ENCODE results near the gene DIPK1A. TPM values are rescaled to one million over a fixed set of nuclear protein-coding genes. Genes with fewer than 3 reads are reported as not detected.

Gene DIPK1A
- total RNA-seq, 1 donor from 2014 or later = 23.0 TPM

DNA sequence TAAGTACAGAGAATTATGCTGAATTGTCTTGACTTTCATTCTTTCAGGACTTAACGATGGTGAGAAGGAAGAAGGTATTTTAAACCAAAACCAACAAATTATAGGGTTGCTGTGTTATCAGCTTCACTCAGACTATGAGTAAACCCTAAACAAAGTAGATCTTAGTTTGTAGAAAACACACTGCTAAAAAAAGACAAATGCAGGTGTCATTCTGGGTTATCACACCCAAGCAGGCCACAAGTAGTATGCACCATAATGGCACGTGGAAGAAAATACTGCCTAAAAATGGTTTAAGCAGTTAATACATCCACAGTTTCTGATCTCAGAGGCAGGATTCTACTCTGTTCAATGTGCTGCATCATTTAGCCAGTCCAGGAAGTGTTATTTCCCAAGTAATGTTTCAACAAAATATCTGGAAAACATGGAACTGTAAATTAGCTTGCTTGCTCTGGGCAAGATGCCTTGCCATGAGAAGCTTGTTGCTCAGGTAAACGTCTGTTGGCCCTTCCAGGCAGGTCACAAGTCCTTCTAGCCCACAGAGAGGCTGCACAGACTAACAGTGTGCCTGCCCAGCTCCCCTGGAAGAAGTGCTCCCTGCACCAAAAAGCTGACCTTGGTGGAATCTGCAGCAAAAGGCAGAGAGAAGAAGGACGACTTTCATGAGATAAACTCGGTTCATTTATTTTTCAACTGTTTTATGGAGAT is 4.1 kb downstream of the DIPK1A start:
- intact Hi-C loops (cut with micrococcal nuclease) = no loop called here
- Mint-ChIP-seq H3K27ac (peak overlapping the region; percentile 84), H3K27me3 (ENCODE audit: low read depth) (no peaks in the 10 kb centered on the region), H3K9me3 (no peaks in the 10 kb centered on the region), H3K36me3 (ENCODE audit: low read depth) (peaks cover 30% of the 10 kb centered on the region), H3K4me3 (ENCODE audit: low read depth) (peak overlapping the region; percentile 34), H3K4me1 (ENCODE audit: low read depth) (peaks cover 62% of the 10 kb centered on the region)
- DNase-seq (ENCODE audit: low spot score) = no peak

DNA sequence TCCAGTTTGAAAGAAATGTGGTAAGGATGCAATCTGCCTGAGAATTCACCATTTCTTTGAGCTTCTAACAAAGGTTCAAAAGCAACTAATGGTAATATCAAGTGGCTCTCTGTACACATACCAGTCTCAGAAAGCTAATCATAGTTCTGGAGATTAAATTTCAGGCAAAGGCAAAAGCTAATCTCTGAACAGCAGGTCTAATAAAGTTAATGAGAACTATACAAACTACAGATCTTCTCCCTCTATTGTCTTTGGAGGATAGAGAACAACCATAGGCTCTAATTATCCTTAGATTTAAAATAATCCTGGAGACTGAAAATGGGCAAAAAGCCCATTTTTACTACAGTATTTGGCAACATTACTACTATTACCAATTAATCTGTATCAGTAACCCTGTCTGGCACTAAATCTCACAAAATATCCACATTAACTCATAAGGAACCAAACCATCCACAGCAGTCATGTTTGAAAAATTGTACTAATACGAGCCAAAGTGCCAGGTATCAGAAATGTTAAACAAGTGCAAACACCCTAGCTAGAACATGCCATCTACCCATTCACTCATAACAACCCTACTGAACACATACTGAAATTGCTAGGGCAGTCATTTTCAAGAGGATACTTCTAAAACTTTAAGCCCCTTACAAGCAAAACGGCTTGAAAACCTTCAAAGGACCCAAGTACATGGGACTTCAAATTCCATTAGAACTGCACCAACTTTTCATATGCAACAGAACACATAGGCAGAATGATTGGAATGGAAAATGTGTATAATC is 4.8 kb downstream of the DIPK1A start:
- Mint-ChIP-seq H3K27me3 (ENCODE audit: low read depth) (no peaks in the 10 kb centered on the region), H3K4me3 (ENCODE audit: low read depth) (peak overlapping the region; percentile 34), H3K4me1 (ENCODE audit: low read depth) (peaks cover 68% of the 10 kb centered on the region), H3K9me3 (no peaks in the 10 kb centered on the region), H3K27ac (peak overlapping the region; percentile 84), H3K36me3 (ENCODE audit: low read depth) (peaks cover 30% of the 10 kb centered on the region)
- intact Hi-C loops (cut with micrococcal nuclease) = no loop called here
- DNase-seq (ENCODE audit: low spot score) = no peak

DNA sequence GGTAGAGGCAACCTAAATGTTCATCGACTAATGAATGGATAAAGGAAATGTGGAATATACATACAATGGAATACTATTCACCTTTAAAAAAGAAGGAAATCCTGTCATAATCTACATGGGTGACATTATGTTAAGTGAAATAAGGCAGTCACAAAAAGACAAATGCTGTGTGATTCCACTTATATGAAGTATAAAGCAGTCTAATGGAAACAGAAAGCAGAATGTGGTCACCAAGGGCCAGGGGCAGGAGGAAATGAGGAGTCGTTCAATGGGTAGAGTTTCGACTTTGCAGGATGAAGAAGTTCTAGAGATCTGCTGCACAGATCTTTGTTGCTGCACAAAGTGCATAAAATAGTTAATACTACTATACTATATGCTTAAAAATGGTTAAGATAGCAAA is 7.8 kb downstream of the DIPK1A start:
- Mint-ChIP-seq H3K4me3 (ENCODE audit: low read depth) (peak overlapping the region; percentile 9), H3K36me3 (ENCODE audit: low read depth) (peaks cover 18% of the 10 kb centered on the region), H3K9me3 (no peaks in the 10 kb centered on the region), H3K27me3 (ENCODE audit: low read depth) (no peaks in the 10 kb centered on the region), H3K27ac (peak overlapping the region; percentile 63), H3K4me1 (ENCODE audit: low read depth) (peaks cover 59% of the 10 kb centered on the region)
- DNase-seq (ENCODE audit: low spot score) = peak; percentile 57
- intact Hi-C loops (cut with micrococcal nuclease) = loop anchor here (1.0 to 5.0 kb wide), 2 partner anchors 13 to 46 kb away; no protein-coding TSS in a partner anchor

DNA sequence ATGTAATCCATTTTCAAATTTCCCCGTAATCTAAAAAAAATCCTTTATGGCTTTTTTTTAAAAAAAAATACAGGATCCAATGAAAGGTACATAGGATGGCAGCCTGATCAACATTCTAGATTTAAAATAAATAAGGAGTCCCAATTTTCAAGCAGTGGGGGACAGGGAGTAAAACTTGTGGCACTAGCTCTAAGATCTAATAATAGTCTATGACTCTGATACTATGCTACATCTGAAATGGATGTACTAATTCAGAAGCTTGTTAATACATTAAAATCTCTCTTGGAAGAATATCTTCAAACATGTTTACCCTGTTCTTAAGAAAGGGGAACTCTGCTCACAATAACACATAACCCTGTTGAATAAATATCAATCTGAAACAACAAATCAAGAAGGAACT is 8.5 kb downstream of the DIPK1A start:
- Mint-ChIP-seq H3K4me3 (ENCODE audit: low read depth) (no peak overlapping the region), H3K4me1 (ENCODE audit: low read depth) (peaks cover 55% of the 10 kb centered on the region)

DNA sequence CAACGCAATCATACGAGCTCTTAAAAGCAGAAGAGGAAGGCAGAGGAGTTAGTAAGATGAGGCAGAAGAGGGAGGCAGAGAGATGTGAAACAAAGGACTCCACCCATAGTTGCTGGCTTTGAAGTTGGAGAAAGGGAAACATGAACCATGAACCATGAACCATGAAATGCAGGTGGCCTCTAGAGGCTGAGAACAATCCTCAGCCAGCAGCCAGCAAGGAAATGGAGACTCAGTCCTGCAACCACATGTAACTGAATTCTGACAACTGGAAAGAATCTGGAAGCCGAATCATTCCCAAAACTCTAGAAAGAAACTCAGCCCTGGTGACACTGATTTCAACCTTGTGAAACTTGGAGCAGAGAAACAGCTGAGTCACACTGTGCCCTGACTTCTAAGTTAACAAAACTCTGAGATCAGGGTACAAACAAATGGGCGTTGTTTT is 10.1 kb downstream of the DIPK1A start:
- no peak for DNase-seq (ENCODE audit: low spot score)
- H3K36me3 Mint-ChIP-seq (ENCODE audit: low read depth) = peaks cover 9% of the 10 kb centered on the region
- intact Hi-C loops (cut with micrococcal nuclease) = loop anchor here (1.0 to 5.0 kb wide), 2 partner anchors 9 to 44 kb away; no protein-coding TSS in a partner anchor
- no peak overlapping the region for H3K27ac Mint-ChIP-seq
- no peaks in the 10 kb centered on the region for H3K9me3 Mint-ChIP-seq
- peaks cover 47% of the 10 kb centered on the region for H3K4me1 Mint-ChIP-seq (ENCODE audit: low read depth)
- H3K27me3 Mint-ChIP-seq (ENCODE audit: low read depth) = no peaks in the 10 kb centered on the region
- H3K4me3 Mint-ChIP-seq (ENCODE audit: low read depth) = no peak overlapping the region

More for the DNA sequence above, 8.5 kb downstream of the DIPK1A start:
- Mint-ChIP-seq H3K36me3 (ENCODE audit: low read depth) (peaks cover 13% of the 10 kb centered on the region), H3K27ac (peak overlapping the region; percentile 60), H3K27me3 (ENCODE audit: low read depth) (no peaks in the 10 kb centered on the region), H3K9me3 (no peaks in the 10 kb centered on the region)
- no peak for DNase-seq (ENCODE audit: low spot score)
- intact Hi-C loops (cut with micrococcal nuclease) = loop anchor here (1.0 to 5.0 kb wide), 2 partner anchors 12 to 45 kb away; no protein-coding TSS in a partner anchor

DNA sequence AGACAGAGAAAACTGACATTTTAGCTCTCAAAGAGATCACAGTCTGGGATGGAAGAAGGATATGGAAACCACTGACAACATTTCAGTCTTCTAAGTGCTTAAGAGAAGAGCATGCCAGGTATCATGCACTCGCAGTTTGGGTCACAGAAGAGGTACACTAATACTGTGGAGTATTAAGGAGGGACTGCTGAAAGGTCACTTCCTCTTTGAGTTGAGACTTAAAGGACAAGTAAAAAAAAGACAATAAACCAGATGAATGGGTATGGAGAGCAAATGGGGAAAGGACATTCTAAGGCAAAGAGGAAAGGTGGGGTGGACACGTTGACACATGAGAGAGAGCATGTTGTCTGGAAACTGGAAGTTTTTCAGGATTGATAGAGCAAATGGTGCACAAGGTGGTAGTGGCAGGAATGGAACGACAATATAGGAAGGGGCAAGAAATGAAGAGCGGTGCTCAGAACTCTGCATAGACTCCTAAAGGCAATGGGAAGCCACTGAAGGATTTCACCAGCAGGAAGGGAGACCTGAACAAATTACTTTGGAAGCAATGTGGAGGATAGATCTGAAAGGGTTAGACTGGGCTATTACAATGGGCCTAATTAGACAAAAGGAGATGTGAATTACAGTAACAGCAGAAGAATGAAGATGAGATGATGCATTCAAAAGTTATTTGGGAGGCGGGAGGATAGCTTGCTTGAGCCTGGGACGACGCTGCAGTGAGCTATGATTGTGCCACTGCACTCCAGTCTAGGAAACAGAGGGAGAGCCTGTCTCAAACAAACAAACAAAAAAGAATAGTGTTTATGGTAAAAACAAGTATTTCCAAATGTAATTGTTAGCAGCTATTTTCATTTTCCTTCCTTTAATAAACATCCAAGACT is 11.1 kb downstream of the DIPK1A start:
- no peak overlapping the region for H3K4me3 Mint-ChIP-seq (ENCODE audit: low read depth)
- no peak for DNase-seq (ENCODE audit: low spot score)
- peaks cover 46% of the 10 kb centered on the region for H3K4me1 Mint-ChIP-seq (ENCODE audit: low read depth)
- H3K36me3 Mint-ChIP-seq (ENCODE audit: low read depth) = peaks cover 4% of the 10 kb centered on the region
- intact Hi-C loops (cut with micrococcal nuclease) = loop anchor here (5.0 kb wide), 1 partner anchor 43 kb away; no protein-coding TSS in a partner anchor
- H3K27me3 Mint-ChIP-seq (ENCODE audit: low read depth) = no peaks in the 10 kb centered on the region
- H3K9me3 Mint-ChIP-seq = no peaks in the 10 kb centered on the region
- H3K27ac Mint-ChIP-seq = no peak overlapping the region

DNA sequence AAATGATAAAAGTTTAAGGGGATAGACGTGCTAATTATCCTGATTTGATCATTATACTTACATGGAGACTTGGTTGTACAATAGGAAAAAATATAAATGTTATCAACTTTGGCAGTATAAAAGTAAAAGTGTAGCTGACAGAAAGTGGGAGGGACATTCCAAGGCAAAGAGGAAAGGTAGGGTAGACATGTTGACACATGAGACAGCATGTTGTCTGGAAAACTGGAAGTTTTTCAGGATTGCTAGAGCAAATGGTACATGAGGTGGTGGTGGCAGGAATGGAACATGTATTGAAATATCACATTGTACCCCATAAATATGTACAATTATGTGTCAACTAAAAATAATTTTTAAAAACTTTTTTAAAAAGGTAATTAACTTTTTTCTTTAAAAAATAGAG is 13.2 kb downstream of the DIPK1A start:
- Mint-ChIP-seq H3K4me1 (ENCODE audit: low read depth) (peaks cover 48% of the 10 kb centered on the region), H3K4me3 (ENCODE audit: low read depth) (no peak overlapping the region), H3K9me3 (no peaks in the 10 kb centered on the region), H3K27ac (no peak overlapping the region), H3K27me3 (ENCODE audit: low read depth) (no peaks in the 10 kb centered on the region), H3K36me3 (ENCODE audit: low read depth) (no peaks in the 10 kb centered on the region)
- no peak for DNase-seq (ENCODE audit: low spot score)
- intact Hi-C loops (cut with micrococcal nuclease) = no loop called here

DNA sequence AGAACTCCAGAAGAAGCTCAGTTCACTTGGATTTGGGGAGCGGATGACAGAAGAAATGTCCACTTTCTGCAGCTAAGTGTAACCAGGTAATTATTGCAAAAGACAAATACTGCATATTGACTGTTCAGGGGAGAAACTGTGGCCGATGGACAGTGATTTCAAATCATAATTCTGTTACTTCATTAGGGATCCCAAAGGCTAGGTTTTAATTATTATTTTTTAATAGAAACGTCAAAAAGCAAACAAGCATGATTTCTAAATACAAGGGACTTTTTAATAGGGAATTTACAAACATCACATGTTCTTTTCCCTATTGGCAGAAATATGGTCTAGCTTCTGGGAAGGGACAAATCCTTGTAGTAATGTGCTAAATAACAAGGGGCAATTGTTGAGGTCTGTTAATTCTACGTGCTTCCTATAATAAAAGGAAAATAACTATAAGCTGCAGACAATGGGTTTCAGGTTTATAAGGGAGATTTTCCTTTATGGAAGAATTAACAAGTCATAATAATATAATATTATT is 15.5 kb downstream of the DIPK1A start:
- no peaks in the 10 kb centered on the region for H3K27me3 Mint-ChIP-seq (ENCODE audit: low read depth)
- H3K9me3 Mint-ChIP-seq = no peaks in the 10 kb centered on the region
- H3K4me3 Mint-ChIP-seq (ENCODE audit: low read depth) = no peak overlapping the region
- intact Hi-C loops (cut with micrococcal nuclease) = no loop called here
- H3K27ac Mint-ChIP-seq = no peak overlapping the region
- H3K36me3 Mint-ChIP-seq (ENCODE audit: low read depth) = no peaks in the 10 kb centered on the region
- DNase-seq (ENCODE audit: low spot score) = no peak
- peaks cover 49% of the 10 kb centered on the region for H3K4me1 Mint-ChIP-seq (ENCODE audit: low read depth)

DNA sequence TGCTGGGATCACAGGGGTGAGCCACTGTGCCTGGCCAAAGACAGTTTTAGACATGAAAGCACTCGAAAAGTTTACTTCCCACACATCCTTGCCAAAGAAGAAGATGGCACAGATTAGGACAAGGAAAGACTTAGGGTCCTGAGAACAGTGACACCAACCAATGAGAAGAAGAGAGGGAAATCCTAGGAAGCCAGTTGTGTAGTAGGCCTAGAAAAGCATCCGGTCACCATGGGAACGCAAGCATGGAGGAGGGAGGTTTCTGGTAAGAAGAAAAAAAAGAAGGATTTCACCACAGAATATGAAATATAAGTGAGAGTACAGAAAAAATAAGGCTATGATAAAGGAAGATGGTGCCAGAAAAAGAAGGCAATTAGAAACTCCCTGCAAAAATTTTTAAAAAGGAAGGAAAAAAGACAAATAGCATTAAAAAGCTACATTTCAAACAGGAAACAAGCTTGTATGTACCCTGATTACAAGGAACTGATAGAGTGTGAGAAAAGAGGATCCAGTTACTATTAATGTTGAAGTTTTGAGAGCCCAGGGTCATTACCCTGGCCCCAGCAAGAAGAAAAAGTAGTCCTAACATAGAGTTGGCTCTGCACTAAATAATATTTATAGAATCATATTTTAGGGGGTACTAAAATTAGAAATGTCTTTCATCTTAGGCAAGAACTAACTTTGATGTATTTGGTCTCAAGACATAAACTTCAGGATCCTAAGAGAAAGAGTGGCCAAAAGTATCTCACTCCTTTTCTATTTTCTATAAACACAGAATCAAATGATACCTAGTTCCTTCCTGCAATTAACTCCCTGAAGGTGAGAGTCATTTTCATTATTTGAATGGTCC is 16.1 kb downstream of the DIPK1A start:
- Mint-ChIP-seq H3K4me3 (ENCODE audit: low read depth) (no peak overlapping the region), H3K36me3 (ENCODE audit: low read depth) (peaks cover 4% of the 10 kb centered on the region), H3K4me1 (ENCODE audit: low read depth) (peaks cover 55% of the 10 kb centered on the region), H3K9me3 (no peaks in the 10 kb centered on the region), H3K27me3 (ENCODE audit: low read depth) (no peaks in the 10 kb centered on the region), H3K27ac (no peak overlapping the region)
- intact Hi-C loops (cut with micrococcal nuclease) = no loop called here
- DNase-seq (ENCODE audit: low spot score) = no peak

DNA sequence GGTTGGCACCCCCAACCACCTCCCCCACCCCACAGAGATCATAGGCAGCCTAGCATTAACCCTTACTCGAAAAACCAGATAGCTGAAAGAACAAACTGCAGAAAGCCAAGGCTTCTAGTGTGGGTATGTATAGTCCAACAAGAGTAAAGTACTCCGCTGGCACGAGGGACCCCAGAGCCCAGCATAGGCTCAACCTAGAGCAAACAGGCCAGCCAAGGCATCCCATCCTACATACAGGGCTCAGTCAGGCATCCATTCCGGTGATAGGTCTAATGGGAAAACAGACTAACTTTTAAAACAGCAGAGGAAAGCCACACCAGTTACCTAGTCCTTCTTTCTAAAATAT is 17.8 kb downstream of the DIPK1A start:
- intact Hi-C loops (cut with micrococcal nuclease) = no loop called here
- Mint-ChIP-seq H3K36me3 (ENCODE audit: low read depth) (peaks cover 5% of the 10 kb centered on the region), H3K9me3 (no peaks in the 10 kb centered on the region), H3K27me3 (ENCODE audit: low read depth) (no peaks in the 10 kb centered on the region), H3K27ac (no peak overlapping the region), H3K4me1 (ENCODE audit: low read depth) (peaks cover 59% of the 10 kb centered on the region), H3K4me3 (ENCODE audit: low read depth) (no peak overlapping the region)
- DNase-seq (ENCODE audit: low spot score) = no peak

DNA sequence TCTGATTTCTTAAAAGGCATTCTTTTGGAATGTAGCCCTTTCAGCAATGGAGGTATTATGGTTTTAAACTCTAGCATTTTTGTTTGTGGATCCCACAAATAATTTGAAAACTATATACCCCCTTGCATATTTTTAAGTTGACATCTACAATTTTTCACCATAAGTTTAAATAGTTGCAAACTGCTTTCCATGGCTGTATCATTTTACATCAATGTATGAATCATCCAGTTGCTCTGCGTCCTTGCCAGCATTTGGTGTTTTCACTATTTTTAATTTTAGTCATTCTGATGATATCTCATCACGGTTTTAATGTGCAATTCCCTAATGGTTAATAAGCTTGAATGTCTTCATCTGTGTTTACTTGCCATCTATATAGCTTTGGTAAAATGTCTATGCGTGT is 20.7 kb downstream of the DIPK1A start:
- intact Hi-C loops (cut with micrococcal nuclease) = loop anchor here (1.0 to 2.0 kb wide), 2 partner anchors 13 to 20 kb away; partner anchors contain the start of gene DIPK1A

More for the DNA sequence above, 20.7 kb downstream of the DIPK1A start:
- DNase-seq (ENCODE audit: low spot score) = no peak
- H3K9me3 Mint-ChIP-seq = no peaks in the 10 kb centered on the region
- H3K4me3 Mint-ChIP-seq (ENCODE audit: low read depth) = no peak overlapping the region
- H3K27ac Mint-ChIP-seq = no peak overlapping the region
- peaks cover 58% of the 10 kb centered on the region for H3K4me1 Mint-ChIP-seq (ENCODE audit: low read depth)
- peaks cover 5% of the 10 kb centered on the region for H3K36me3 Mint-ChIP-seq (ENCODE audit: low read depth)
- H3K27me3 Mint-ChIP-seq (ENCODE audit: low read depth) = no peaks in the 10 kb centered on the region
